Measurements from ENCODE around the gene SARM1.
A peak's percentile ranks its signal among the peaks of the same experiment; 100 is the strongest.

The SARM1 gene

GRCh38 chr17:28350271-28350670, 21.2 kb upstream of the SARM1 start:
- no peak overlapping the region for H3K27ac ChIP-seq (ENCODE audit: low read length)
- H3K4me3 ChIP-seq (ENCODE audit: low read length) = no peak overlapping the region
- no peak for DNase-seq (ENCODE audit: low read depth, low spot score)
- H3K27me3 ChIP-seq (ENCODE audit: control insufficient read depth, insufficient read depth, low read length) = no peaks in the 10 kb centered on the region
- no peaks in the 10 kb centered on the region for H3K4me1 ChIP-seq (ENCODE audit: control insufficient read depth, insufficient read depth, low read length)
- H3K36me3 ChIP-seq (ENCODE audit: control insufficient read depth, insufficient read depth, low read length) = peaks cover 38% of the 10 kb centered on the region
- no peaks in the 10 kb centered on the region for H3K9me3 ChIP-seq (ENCODE audit: control insufficient read depth, insufficient read depth, low read length)
- no CpG with 5 or more reads among the region's 7 CpGs for WGBS (ENCODE audit: insufficient coverage, insufficient read length)

- H3K36me3 ChIP-seq (ENCODE audit: control insufficient read depth, insufficient read depth, low read length) = peaks cover 16% of the 10 kb centered on the region; the same call in 1 of the 2 replicates
- no CpG with 5 or more reads among the region's 80 CpGs for WGBS (ENCODE audit: insufficient coverage, insufficient read length)
- no peak within 1 kb of the TSS for H3K27ac ChIP-seq (ENCODE audit: low read length)
- no peaks in the 10 kb centered on the region for H3K4me1 ChIP-seq (ENCODE audit: control insufficient read depth, insufficient read depth, low read length)
- no peaks in the 10 kb centered on the region for H3K9me3 ChIP-seq (ENCODE audit: control insufficient read depth, insufficient read depth, low read length)
- DNase-seq (ENCODE audit: low read depth, low spot score) = no peak
- H3K27me3 ChIP-seq (ENCODE audit: control insufficient read depth, insufficient read depth, low read length) = no peaks in the 10 kb centered on the region
- peak within 1 kb of the TSS; percentile 93 for H3K4me3 ChIP-seq (ENCODE audit: low read length)
Observed at GRCh38 chr17:28357061-28357900, 14.2 kb upstream of the SARM1 start, which contains the start of gene POLDIP2. Gene POLDIP2 (minus strand): TSS chr17:28357527. CDS start chr17:28357448, 79 bp downstream.

- WGBS (ENCODE audit: insufficient coverage, insufficient read length) = no CpG with 5 or more reads among the region's 4 CpGs
- H3K27me3 ChIP-seq (ENCODE audit: control insufficient read depth, insufficient read depth, low read length) = no peaks in the 10 kb centered on the region
- peak overlapping the region; percentile 93; the same call in 1 of the 2 replicates for H3K4me3 ChIP-seq (ENCODE audit: low read length)
- no peak overlapping the region for H3K27ac ChIP-seq (ENCODE audit: low read length)
- peaks cover 15% of the 10 kb centered on the region; the same call in 1 of the 2 replicates for H3K36me3 ChIP-seq (ENCODE audit: control insufficient read depth, insufficient read depth, low read length)
- DNase-seq (ENCODE audit: low read depth, low spot score) = no peak
- H3K4me1 ChIP-seq (ENCODE audit: control insufficient read depth, insufficient read depth, low read length) = no peaks in the 10 kb centered on the region
- no peaks in the 10 kb centered on the region for H3K9me3 ChIP-seq (ENCODE audit: control insufficient read depth, insufficient read depth, low read length)
Observed at GRCh38 chr17:28357901-28358197, 13.6 kb upstream of the SARM1 start.

GRCh38 chr17:28363186-28363585, 8.3 kb upstream of the SARM1 start:
- DNase-seq (ENCODE audit: low read depth, low spot score) = no peak
- Histone ChIP-seq H3K27ac (ENCODE audit: low read length) (no peak overlapping the region), H3K36me3 (ENCODE audit: control insufficient read depth, insufficient read depth, low read length) (peaks cover 7% of the 10 kb centered on the region; the same call in 1 of the 2 replicates), H3K4me1 (ENCODE audit: control insufficient read depth, insufficient read depth, low read length) (no peaks in the 10 kb centered on the region), H3K9me3 (ENCODE audit: control insufficient read depth, insufficient read depth, low read length) (no peaks in the 10 kb centered on the region), H3K4me3 (ENCODE audit: low read length) (no peak overlapping the region), H3K27me3 (ENCODE audit: control insufficient read depth, insufficient read depth, low read length) (no peaks in the 10 kb centered on the region)
- WGBS (ENCODE audit: insufficient coverage, insufficient read length) = no CpG with 5 or more reads among the region's 5 CpGs

GRCh38 chr17:28363776-28364650, 7.5 kb upstream of the SARM1 start:
- DNase-seq (ENCODE audit: low read depth, low spot score) = no peak
- Histone ChIP-seq H3K9me3 (ENCODE audit: control insufficient read depth, insufficient read depth, low read length) (no peaks in the 10 kb centered on the region), H3K36me3 (ENCODE audit: control insufficient read depth, insufficient read depth, low read length) (peaks cover 7% of the 10 kb centered on the region; the same call in 1 of the 2 replicates), H3K27ac (ENCODE audit: low read length) (no peak overlapping the region), H3K27me3 (ENCODE audit: control insufficient read depth, insufficient read depth, low read length) (no peaks in the 10 kb centered on the region), H3K4me3 (ENCODE audit: low read length) (no peak overlapping the region), H3K4me1 (ENCODE audit: control insufficient read depth, insufficient read depth, low read length) (no peaks in the 10 kb centered on the region)
- no CpG with 5 or more reads among the region's 8 CpGs for WGBS (ENCODE audit: insufficient coverage, insufficient read length)

GRCh38 chr17:28364665-28365363, 6.7 kb upstream of the SARM1 start, which contains the start of gene SEBOX:
Gene SEBOX (minus strand): TSS chr17:28365199. CDS start chr17:28365151, 48 bp downstream.
- H3K36me3 ChIP-seq (ENCODE audit: control insufficient read depth, insufficient read depth, low read length) = peaks cover 7% of the 10 kb centered on the region; the same call in 1 of the 2 replicates
- no peaks in the 10 kb centered on the region for H3K27me3 ChIP-seq (ENCODE audit: control insufficient read depth, insufficient read depth, low read length)
- WGBS (ENCODE audit: insufficient coverage, insufficient read length) = no CpG with 5 or more reads among the region's 13 CpGs
- H3K4me1 ChIP-seq (ENCODE audit: control insufficient read depth, insufficient read depth, low read length) = 0 out of 2 replicates have a peak, but pooled peaks cover under 1% of the 10 kb centered on the region
- DNase-seq (ENCODE audit: low read depth, low spot score) = no peak
- no peak within 1 kb of the TSS for H3K4me3 ChIP-seq (ENCODE audit: low read length)
- H3K9me3 ChIP-seq (ENCODE audit: control insufficient read depth, insufficient read depth, low read length) = no peaks in the 10 kb centered on the region
- no peak within 1 kb of the TSS for H3K27ac ChIP-seq (ENCODE audit: low read length)

- H3K9me3 ChIP-seq (ENCODE audit: control insufficient read depth, insufficient read depth, low read length) = no peaks in the 10 kb centered on the region
- H3K4me3 ChIP-seq (ENCODE audit: low read length) = no peak overlapping the region
- WGBS (ENCODE audit: insufficient coverage, insufficient read length) = no CpG with 5 or more reads among the region's 3 CpGs
- 0 out of 2 replicates have a peak, but pooled peaks cover 3% of the 10 kb centered on the region for H3K4me1 ChIP-seq (ENCODE audit: control insufficient read depth, insufficient read depth, low read length)
- no peak overlapping the region for H3K27ac ChIP-seq (ENCODE audit: low read length)
- H3K27me3 ChIP-seq (ENCODE audit: control insufficient read depth, insufficient read depth, low read length) = no peaks in the 10 kb centered on the region
- peaks cover 1% of the 10 kb centered on the region; the same call in 1 of the 2 replicates for H3K36me3 ChIP-seq (ENCODE audit: control insufficient read depth, insufficient read depth, low read length)
- no peak for DNase-seq (ENCODE audit: low read depth, low spot score)
Observed at GRCh38 chr17:28365487-28365886, 6.0 kb upstream of the SARM1 start.

- no peak overlapping the region for H3K27ac ChIP-seq (ENCODE audit: low read length)
- 0 out of 2 replicates have a peak, but pooled peaks cover 3% of the 10 kb centered on the region for H3K4me1 ChIP-seq (ENCODE audit: control insufficient read depth, insufficient read depth, low read length)
- no peaks in the 10 kb centered on the region for H3K9me3 ChIP-seq (ENCODE audit: control insufficient read depth, insufficient read depth, low read length)
- H3K27me3 ChIP-seq (ENCODE audit: control insufficient read depth, insufficient read depth, low read length) = no peaks in the 10 kb centered on the region
- H3K4me3 ChIP-seq (ENCODE audit: low read length) = no peak overlapping the region
- no peak for DNase-seq (ENCODE audit: low read depth, low spot score)
- H3K36me3 ChIP-seq (ENCODE audit: control insufficient read depth, insufficient read depth, low read length) = no peaks in the 10 kb centered on the region
- no CpG with 5 or more reads among the region's 1 CpG for WGBS (ENCODE audit: insufficient coverage, insufficient read length)
Observed at GRCh38 chr17:28366605-28367004, 4.9 kb upstream of the SARM1 start.

- Histone ChIP-seq H3K4me3 (ENCODE audit: low read length) (no peak overlapping the region), H3K27ac (ENCODE audit: low read length) (no peak overlapping the region), H3K9me3 (ENCODE audit: control insufficient read depth, insufficient read depth, low read length) (no peaks in the 10 kb centered on the region)
Observed at GRCh38 chr17:28367641-28368305, 3.7 kb upstream of the SARM1 start.

More at GRCh38 chr17:28367641-28368305, 3.7 kb upstream of the SARM1 start:
- H3K4me1 ChIP-seq (ENCODE audit: control insufficient read depth, insufficient read depth, low read length) = peaks cover 8% of the 10 kb centered on the region
- DNase-seq (ENCODE audit: low read depth, low spot score) = no peak
- no peaks in the 10 kb centered on the region for H3K36me3 ChIP-seq (ENCODE audit: control insufficient read depth, insufficient read depth, low read length)
- WGBS (ENCODE audit: insufficient coverage, insufficient read length) = no CpG with 5 or more reads among the region's 21 CpGs
- peaks cover 5% of the 10 kb centered on the region for H3K27me3 ChIP-seq (ENCODE audit: control insufficient read depth, insufficient read depth, low read length)
